Fibroblast of mammary gland (primary cell): ENCODE results near the gene TTC39A.

ENCODE experiments used
- DNase-seq: peaks from one replicate; pipeline ENCODE4 v3.0.0-alpha.2; 2010; ENCODE audit warnings: low read depth
- H3K4me3 ChIP-seq: 2 replicates; pipeline ENCODE4 v1.5.1; 2011; ENCODE audit warnings: low read depth, mild to moderate bottlenecking, low read length, moderate library complexity; ENCODE audit not compliant: control insufficient read depth
- TF ChIP-seq, protein P1 (sequence below): conservative IDR thresholded peaks from 2 replicates; pipeline ENCODE4 v1.5.1; 2011; ENCODE audit warnings: low read depth, low read length, inconsistent platforms; ENCODE audit not compliant: control insufficient read depth, insufficient read depth

TTC39A gene

DNA sequence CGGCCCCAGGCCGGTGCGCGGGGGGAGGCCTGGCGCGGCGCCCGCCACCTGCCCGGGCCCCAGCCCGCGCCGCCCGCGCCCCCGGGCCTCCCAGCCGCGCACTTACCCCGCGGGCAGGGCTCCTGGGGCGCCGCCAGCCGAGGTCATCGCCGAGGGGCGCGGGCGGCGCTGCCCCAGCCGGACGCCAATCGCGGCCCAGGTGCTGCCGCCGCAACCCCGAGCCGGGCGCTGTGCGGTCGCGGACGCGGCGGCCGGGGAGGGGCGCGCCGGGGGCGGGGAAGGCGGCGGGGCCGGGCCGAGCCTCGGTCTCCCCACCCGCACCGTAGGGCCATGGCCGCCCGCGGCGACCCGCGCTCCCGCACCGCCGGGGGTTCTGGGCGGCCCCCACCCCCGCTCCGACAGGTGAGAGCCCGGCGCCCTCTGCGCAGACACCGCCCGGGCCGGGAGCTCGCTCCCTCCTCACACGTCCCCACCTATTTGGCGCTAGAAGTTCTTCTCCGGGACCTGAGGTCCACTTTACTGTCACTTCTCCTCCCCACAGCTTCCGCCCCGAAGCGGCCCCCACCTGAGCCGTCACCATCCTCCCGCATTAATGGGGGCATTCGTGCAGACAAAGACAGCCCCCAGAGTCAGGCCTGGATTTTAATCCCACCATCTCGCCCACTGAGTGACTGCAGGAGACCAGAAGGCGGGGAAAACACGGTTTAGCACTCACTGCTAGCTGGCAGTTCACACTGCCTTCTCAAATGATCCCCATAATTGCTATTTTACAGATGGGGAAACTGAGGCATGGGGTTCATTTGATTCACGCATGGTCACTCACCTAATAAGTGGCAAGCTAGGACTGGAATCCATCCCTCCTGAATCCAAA, at the start of gene TTC39A:
TTC39A (minus strand) TSS at position 232 of the 871 bp plus-strand sequence; CDS start at position 147, 85 bp downstream.
- peak within 1 kb of the TSS; percentile 22 for H3K4me3 ChIP-seq

GRCh38 chr1:51378871-51379270, 48.5 kb upstream of the TTC39A start:
- DNase-seq = no peak
- no peak overlapping the region for H3K4me3 ChIP-seq
- TF ChIP-seq, protein P1, sequence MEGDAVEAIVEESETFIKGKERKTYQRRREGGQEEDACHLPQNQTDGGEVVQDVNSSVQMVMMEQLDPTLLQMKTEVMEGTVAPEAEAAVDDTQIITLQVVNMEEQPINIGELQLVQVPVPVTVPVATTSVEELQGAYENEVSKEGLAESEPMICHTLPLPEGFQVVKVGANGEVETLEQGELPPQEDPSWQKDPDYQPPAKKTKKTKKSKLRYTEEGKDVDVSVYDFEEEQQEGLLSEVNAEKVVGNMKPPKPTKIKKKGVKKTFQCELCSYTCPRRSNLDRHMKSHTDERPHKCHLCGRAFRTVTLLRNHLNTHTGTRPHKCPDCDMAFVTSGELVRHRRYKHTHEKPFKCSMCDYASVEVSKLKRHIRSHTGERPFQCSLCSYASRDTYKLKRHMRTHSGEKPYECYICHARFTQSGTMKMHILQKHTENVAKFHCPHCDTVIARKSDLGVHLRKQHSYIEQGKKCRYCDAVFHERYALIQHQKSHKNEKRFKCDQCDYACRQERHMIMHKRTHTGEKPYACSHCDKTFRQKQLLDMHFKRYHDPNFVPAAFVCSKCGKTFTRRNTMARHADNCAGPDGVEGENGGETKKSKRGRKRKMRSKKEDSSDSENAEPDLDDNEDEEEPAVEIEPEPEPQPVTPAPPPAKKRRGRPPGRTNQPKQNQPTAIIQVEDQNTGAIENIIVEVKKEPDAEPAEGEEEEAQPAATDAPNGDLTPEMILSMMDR = no peak

More for the DNA sequence above, at the start of gene TTC39A:
- TF ChIP-seq, protein P1 = no peak
- no peak for DNase-seq

DNA sequence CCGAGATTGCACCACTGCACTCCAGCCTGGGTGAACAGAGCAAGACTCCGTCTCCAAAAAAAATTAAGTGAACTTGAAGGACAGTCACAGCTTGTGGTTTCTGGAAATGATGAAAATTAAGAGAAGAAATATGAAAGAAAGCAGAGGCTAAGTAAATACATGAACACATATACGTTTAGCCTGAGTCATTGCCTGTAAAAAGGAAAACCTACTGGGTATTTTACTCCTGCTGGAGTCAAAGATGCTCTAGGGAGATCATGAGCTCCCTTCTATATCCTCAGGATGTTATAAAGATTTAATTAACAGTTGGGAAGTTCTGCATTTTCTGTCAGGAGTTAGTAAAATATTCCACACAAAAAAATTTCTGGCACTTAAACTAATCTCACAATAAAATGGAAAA, 43.5 kb upstream of the TTC39A start:
- DNase-seq = no peak
- TF ChIP-seq, protein P1 = no peak

DNA sequence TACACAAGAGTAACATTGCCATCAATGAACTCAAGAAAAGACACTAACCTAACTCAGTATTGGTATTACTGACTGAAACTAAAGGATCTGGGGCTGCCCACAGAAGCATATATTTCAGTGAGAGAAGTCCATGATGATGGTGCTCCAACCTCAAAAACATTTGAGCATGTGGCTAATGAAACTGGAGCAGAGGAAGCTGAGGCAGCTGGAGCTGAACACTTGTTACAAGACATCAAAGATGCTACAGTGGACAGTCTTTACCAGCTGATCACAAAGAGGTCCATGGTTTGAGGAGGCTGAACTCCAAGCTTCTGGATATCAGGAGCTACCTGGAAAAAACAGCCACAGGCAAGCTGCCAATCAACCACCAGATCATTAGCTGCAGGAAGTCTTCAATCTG, 42.2 kb upstream of the TTC39A start:
- no peak for DNase-seq
- TF ChIP-seq, protein P1 = no peak
- H3K4me3 ChIP-seq = no peak overlapping the region

More for the DNA sequence above, 43.5 kb upstream of the TTC39A start:
- no peak overlapping the region for H3K4me3 ChIP-seq

- TF ChIP-seq, protein P1 = no peak
Measured at GRCh38 chr1:51369171-51369570, 38.8 kb upstream of the TTC39A start.

GRCh38 chr1:51365774-51366173, 35.4 kb upstream of the TTC39A start:
- DNase-seq = no peak
- TF ChIP-seq, protein P1 = no peak
- H3K4me3 ChIP-seq = no peak overlapping the region

More at GRCh38 chr1:51369171-51369570, 38.8 kb upstream of the TTC39A start:
- no peak for DNase-seq
- H3K4me3 ChIP-seq = no peak overlapping the region
